ENCODE data around the gene EPB41.

GRCh38 chr1:29056256-29056655 lies 141.9 kb downstream of the EPB41 start:
- TF ChIP-seq CTCF (IDR thresholded peaks at IDR 0.05; ENCODE audit: low read depth, low read length), result no peak
- TF ChIP-seq EZH2phosphoT487 (IDR thresholded peaks at IDR 0.05; ENCODE audit: low read depth), result no peak
